Endothelial cell of umbilical vein (primary cell): ENCODE data around the gene NT5C1B. TPM values are rescaled to one million over a fixed set of nuclear protein-coding genes. Genes with fewer than 3 reads are reported as not detected.

Source experiments
- BruUV-seq: library from RNA; stranded (reverse); fragments of 400-500 nt; replicated peaks from 2 replicates; lab custom pipeline; 2021; lab: Mats Ljungman, UMichigan
- CTCF ChIA-PET: fragments of 300-600, 350-600 bp; sonication (Branson Sonifier 250); formaldehyde crosslinking; loops from one replicate; lab custom pipeline; 2021; ENCODE audit warnings: antibody characterized with exemption, inconsistent platforms; lab: Charles Lee
- POLR2A ChIA-PET: fragments of 300-600, 350-600 bp; sonication (Branson Sonifier 250); formaldehyde crosslinking; loops from one replicate; lab custom pipeline; 2021; ENCODE audit warnings: antibody characterized with exemption, inconsistent platforms; lab: Charles Lee
- DNase-seq: peaks from one replicate; pipeline ENCODE4 v3.0.0-alpha.2; 2011; ENCODE audit warnings: low read depth, low spot score
- FAIRE-seq: peaks from 2 replicates; lab custom pipeline; 2011; peaks lifted over from hg19 to GRCh38; lab: Jason Lieb, UNC
- H2AFZ ChIP-seq: 2 replicates; pipeline ENCODE4 v1.6.0; 2012; ENCODE audit warnings: low read depth, low read length, control low read depth, inconsistent platforms
- H3K27ac ChIP-seq: 2 replicates; pipeline ENCODE4 v1.5.1; 2011; ENCODE audit warnings: low read depth, mild to moderate bottlenecking, control low read depth, low read length, moderate library complexity; ENCODE audit not compliant: insufficient read depth
- H3K27me3 ChIP-seq, 2 experiments: 2 replicates each; pipeline versions ENCODE4 v1.6.0 to v1.6.1; 2011; ENCODE audit warnings: low read length in 2 of 2, mixed read lengths in 1 of 2; ENCODE audit not compliant: control insufficient read depth in 2 of 2, insufficient read depth in 2 of 2
- H3K36me3 ChIP-seq, 2 experiments: 2 replicates in 1 of 2; 3 replicates in 1 of 2; pipeline ENCODE4 v1.5.1; 2011; ENCODE audit warnings: low read length in 2 of 2, mild to moderate bottlenecking in 1 of 2, moderate library complexity in 1 of 2; ENCODE audit not compliant: control insufficient read depth in 2 of 2, insufficient read depth in 2 of 2; ENCODE audit errors: extremely low read depth in 1 of 2
- H3K4me1 ChIP-seq: 3 replicates; pipeline ENCODE4 v1.5.1; 2011; ENCODE audit warnings: mild to moderate bottlenecking, low read length; ENCODE audit not compliant: control insufficient read depth, insufficient read depth; ENCODE audit errors: extremely low read depth
- H3K4me2 ChIP-seq: 2 replicates; pipeline ENCODE4 v1.6.1; 2011; ENCODE audit warnings: low read length, control low read depth, mixed read lengths; ENCODE audit not compliant: insufficient read depth
- H3K4me3 ChIP-seq, 3 experiments: fragments of 200-600 bp in 1 of 3; sonication (generic), shearing (Covaris generic) in 1 of 3; replicated peaks in 1 of 3; 2 replicates each; pipeline ENCODE4 v1.5.1; 2011 to 2016; ENCODE audit warnings: control low read depth in 3 of 3, low read length in 3 of 3, mild to moderate bottlenecking in 2 of 3, inconsistent platforms in 1 of 3, low read depth in 1 of 3, moderate library complexity in 1 of 3; ENCODE audit not compliant: insufficient read depth in 1 of 3
- H3K79me2 ChIP-seq: 2 replicates; pipeline ENCODE4 v1.6.0; 2012; ENCODE audit warnings: low read length, inconsistent platforms; ENCODE audit not compliant: control insufficient read depth, insufficient read depth
- H3K9ac ChIP-seq: replicated peaks from 2 replicates; pipeline ENCODE3; 2011; ENCODE audit warnings: low read length, control low read depth; ENCODE audit not compliant: insufficient read depth; ENCODE audit errors: extremely low read depth
- H3K9me1 ChIP-seq: replicated peaks from 3 replicates; pipeline ENCODE4 v1.6.0; 2011; ENCODE audit warnings: mild to moderate bottlenecking, low read length; ENCODE audit not compliant: control insufficient read depth, insufficient read depth; ENCODE audit errors: extremely low read depth
- H3K9me3 ChIP-seq: replicated peaks from 2 replicates; pipeline ENCODE4 v1.5.1; 2012; ENCODE audit warnings: low read length, inconsistent platforms; ENCODE audit not compliant: control insufficient read depth, insufficient read depth
- H4K20me1 ChIP-seq: replicated peaks from 2 replicates; pipeline ENCODE3; 2011; ENCODE audit warnings: mild to moderate bottlenecking, low read length; ENCODE audit not compliant: control insufficient read depth, insufficient read depth; ENCODE audit errors: extremely low read depth
- CTCF ChIP-seq, 2 donors: IDR thresholded peaks; 1 replicate in 1 of 2; 2 replicates in 1 of 2; pipeline ENCODE4 v1.5.1; 2011; ENCODE audit warnings: low read length in 2 of 2, mild to moderate bottlenecking in 2 of 2, moderate library complexity in 2 of 2, control low read depth in 1 of 2, inconsistent platforms in 1 of 2, low read depth in 1 of 2; ENCODE audit not compliant: insufficient read depth in 1 of 2; ENCODE audit errors: extremely low read depth in 1 of 2
- FOS ChIP-seq: IDR thresholded peaks from 2 replicates; pipeline ENCODE4 v1.6.1; 2011; ENCODE audit warnings: mild to moderate bottlenecking, low read length, moderate library complexity, borderline replicate concordance; ENCODE audit not compliant: insufficient read depth
- JUN ChIP-seq: IDR thresholded peaks from 2 replicates; pipeline ENCODE4 v1.6.1; 2011; ENCODE audit warnings: borderline replicate concordance, low read depth; ENCODE audit not compliant: insufficient read length, insufficient read depth
- MAX ChIP-seq: IDR thresholded peaks from 2 replicates; pipeline ENCODE4 v1.6.1; 2011; ENCODE audit not compliant: insufficient read depth, insufficient read length
- POLR2A ChIP-seq: IDR thresholded peaks from 2 replicates; pipeline ENCODE4 v1.6.1; 2012; ENCODE audit warnings: low read depth, mild to moderate bottlenecking, control low read depth, low read length
- dilution Hi-C: fragments of 300-500 bp; cut with MboI; formaldehyde crosslinking; loops from one replicate; pipeline ENCODE4 v1.15.0; 2019; ENCODE audit warnings: low sequenced_read_pairs; ENCODE audit not compliant: extremely low pct_ligation_motif_present
- intact Hi-C: fragments of 100-400 bp; cut with micrococcal nuclease; formaldehyde crosslinking; loops from one replicate; pipeline ENCODE4 v1.10.0; 2022
- polyA plus RNA-seq, 4 experiments: library from polyadenylated mRNA; depleted of rRNA in 3 of 4; stranded (reverse) in 3 of 4; unstranded in 1 of 4; fragments of >200 nt; gene quantifications; 2 replicates each; pipeline versions ENCODE4 v1.2.1 to v1.2.3, GENCODE V29; 2011 to 2012; ENCODE audit warnings: missing spikeins in 1 of 4
- total RNA-seq: library from RNA; stranded (reverse); gene quantifications from 2 replicates; pipeline ENCODE4 v1.2.3, GENCODE V29; 2021

NT5C1B gene
- total and polyA plus RNA-seq, 2 donors (not counting 3 experiments of a cell fraction or from before 2014, with no cell fraction given) = not detected

DNA sequence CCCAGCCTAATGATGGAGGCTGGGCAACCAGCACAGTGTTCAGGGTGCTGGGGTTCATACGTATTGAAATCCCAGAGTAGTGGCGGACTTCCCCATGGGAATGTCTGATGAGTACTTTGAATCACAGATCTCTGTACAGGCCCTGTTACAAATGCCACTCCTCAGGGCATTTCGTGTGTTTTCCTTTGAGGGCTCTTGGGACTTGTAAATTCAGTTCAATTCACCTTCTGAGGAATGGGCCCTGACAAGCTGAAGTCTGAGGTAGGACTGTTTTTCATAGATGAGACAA is 28.6 kb downstream of the NT5C1B start:
- POLR2A ChIA-PET = interaction anchor here (0.5 kb wide), 1 partner anchor 17 kb away, joined by 8 read pairs; no protein-coding TSS in a partner anchor

More for the DNA sequence above, 28.6 kb downstream of the NT5C1B start:
- Histone ChIP-seq H3K4me3 (peak overlapping the region; percentile 41 to 95 (median 46)), H4K20me1 (no peaks in the 10 kb centered on the region), H3K27ac (peak overlapping the region; percentile 58), H3K4me2 (peak overlapping the region; percentile 61), H3K9me1 (peaks cover 6% of the 10 kb centered on the region), H3K27me3 (no peaks in the 10 kb centered on the region), H3K9ac (peak overlapping the region; percentile 80), H3K36me3 (no peaks in the 10 kb centered on the region), H3K4me1 (peaks cover 19% of the 10 kb centered on the region), H2AFZ (peak overlapping the region; percentile 98), H3K9me3 (no peaks in the 10 kb centered on the region), H3K79me2 (peaks cover 15% of the 10 kb centered on the region)
- FAIRE-seq (no peak), DNase-seq (no peak)
- dilution Hi-C loops (no loop called here), intact Hi-C loops (loop anchor here (1.0 kb wide), 1 partner anchor 1340 kb away; no protein-coding TSS in a partner anchor)
- CTCF ChIA-PET = interaction anchor here (0.7 to 3.0 kb wide), 4 partner anchors 8 to 264 kb away, joined by 3 to 20 read pairs (median 4); no protein-coding TSS in a partner anchor
- TF ChIP-seq JUN = no peak
- no peak for TF ChIP-seq MAX
- TF ChIP-seq CTCF (IDR thresholded peaks at IDR 0.05; ENCODE audit: extremely low read depth in 1 of 2, insufficient read depth in 1 of 2, low read depth in 1 of 2, low read length in 2 of 2) = no peak
- no peak for TF ChIP-seq FOS
- TF ChIP-seq POLR2A = peak; percentile 42
- BruUV-seq = TSS peak; percentile 55
